ENCODE measurements around the gene UVSSA. TPM values are rescaled to one million over a fixed set of nuclear protein-coding genes. Genes with fewer than 3 reads are reported as not detected.
A peak's percentile ranks its signal among the peaks of the same experiment; 100 is the strongest.

UVSSA gene
- total and polyA plus RNA-seq, 7 donors = 1.8 to 18.7 (median 8.7) TPM

GRCh38 chr4:1377606-1378261 is 30.7 kb downstream of the UVSSA start:
- 93 to 94% methylated on average over 19 of the region's 19 CpGs for WGBS, 2 donors
- TF ChIP-seq CTCF (IDR thresholded peaks at IDR 0.05) (no peak), POLR2AphosphoS5 (IDR thresholded peaks at IDR 0.05) (no peak), POLR2A (IDR thresholded peaks at IDR 0.05) (no peak), EP300 (IDR thresholded peaks at IDR 0.05) (no peak)
- Histone ChIP-seq H3K36me3 (peaks cover 5 to 63% (median 12%) of the 10 kb centered on the region in 4 donors), H3K27ac (no peak overlapping the region), H3K9me3 (no peaks in the 10 kb centered on the region), H3K27me3 (no peaks in the 10 kb centered on the region), H3K4me3 (no peak overlapping the region), H3K4me1 (no peaks in the 10 kb centered on the region)
- intact Hi-C loops (cut with DNase I) = no loop called here
- DNase-seq = peak; percentile 61

GRCh38 chr4:1378559-1379231 is 31.7 kb downstream of the UVSSA start:
- no peak for TF ChIP-seq POLR2A (IDR thresholded peaks at IDR 0.05)
- TF ChIP-seq CTCF (IDR thresholded peaks at IDR 0.05) = no peak
- TF ChIP-seq POLR2AphosphoS5 (IDR thresholded peaks at IDR 0.05) = no peak
- no peak for TF ChIP-seq EP300 (IDR thresholded peaks at IDR 0.05)
- peak; percentile 62 for DNase-seq
- Histone ChIP-seq H3K4me1 (no peaks in the 10 kb centered on the region), H3K36me3 (peaks cover 5 to 58% (median 12%) of the 10 kb centered on the region in 4 donors), H3K27me3 (no peaks in the 10 kb centered on the region), H3K27ac (no peak overlapping the region), H3K9me3 (no peaks in the 10 kb centered on the region), H3K4me3 (no peak overlapping the region)
- intact Hi-C loops (cut with DNase I) = no loop called here
- 91% methylated on average over 30 of the region's 30 CpGs for WGBS, 2 donors

DNA sequence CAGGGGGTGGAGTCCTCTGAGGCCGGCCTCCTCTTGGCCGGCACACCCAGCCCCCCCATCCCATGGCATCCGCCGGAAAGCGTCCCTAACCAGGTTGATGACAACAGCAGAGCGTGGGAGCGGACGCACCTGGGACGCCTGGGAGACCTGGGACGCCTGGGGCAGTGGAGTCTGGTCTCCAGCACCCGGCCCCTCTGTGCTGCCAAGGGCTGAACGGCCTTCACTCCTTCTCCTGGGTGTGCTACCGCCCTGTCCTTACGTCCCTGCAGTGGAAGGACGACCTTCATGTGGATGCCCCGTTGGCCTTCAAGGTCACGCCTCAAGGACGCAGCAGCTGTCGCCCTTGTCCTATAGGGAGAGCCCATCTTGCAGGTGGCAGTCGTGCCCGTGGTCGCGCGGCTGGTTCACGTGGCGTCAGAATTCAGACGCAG is 32.4 kb downstream of the UVSSA start:
- DNase-seq = peak; percentile 37
- Histone ChIP-seq H3K27ac (no peak overlapping the region), H3K36me3 (peaks cover 8 to 61% (median 15%) of the 10 kb centered on the region in 4 donors), H3K4me3 (no peak overlapping the region), H3K9me3 (no peaks in the 10 kb centered on the region), H3K4me1 (no peaks in the 10 kb centered on the region), H3K27me3 (no peaks in the 10 kb centered on the region)
- WGBS, 2 donors = 86 to 89% methylated on average over 26 to 27 of the region's 27 CpGs
- intact Hi-C loops (cut with DNase I) = no loop called here
- TF ChIP-seq POLR2AphosphoS5 (IDR thresholded peaks at IDR 0.05) (no peak), CTCF (IDR thresholded peaks at IDR 0.05) (no peak), EP300 (IDR thresholded peaks at IDR 0.05) (no peak), POLR2A (IDR thresholded peaks at IDR 0.05) (no peak)

DNA sequence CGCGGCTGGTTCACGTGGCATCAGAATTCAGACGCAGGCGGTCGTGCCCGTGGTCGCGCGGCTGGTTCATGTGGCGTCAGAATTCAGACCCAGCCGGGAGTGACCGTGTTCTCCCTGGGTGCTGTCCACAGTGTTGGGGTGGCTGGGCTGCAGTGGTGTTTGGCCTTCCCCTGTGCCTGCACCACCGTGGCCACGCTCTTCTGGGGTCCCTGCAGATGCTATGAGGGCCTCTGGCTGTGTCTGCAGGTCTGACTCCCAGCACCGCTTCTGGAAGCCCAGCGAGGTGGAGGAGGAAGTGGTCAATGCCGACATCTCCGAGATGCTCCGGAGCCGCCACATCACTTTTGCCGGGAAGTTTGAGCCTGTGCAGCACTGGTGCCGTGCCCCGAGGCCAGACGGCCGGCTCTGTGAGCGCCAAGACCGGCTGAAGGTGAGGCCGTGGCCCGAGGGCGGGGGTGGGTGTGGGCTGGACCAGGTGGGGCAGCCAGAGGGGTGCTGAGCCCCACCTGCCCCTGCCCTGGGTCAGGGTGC is 32.9 kb downstream of the UVSSA start:
- Histone ChIP-seq H3K4me1 (no peaks in the 10 kb centered on the region), H3K27me3 (no peaks in the 10 kb centered on the region), H3K27ac (no peak overlapping the region), H3K9me3 (no peaks in the 10 kb centered on the region), H3K4me3 (no peak overlapping the region), H3K36me3 (peaks cover 8 to 61% (median 17%) of the 10 kb centered on the region in 4 donors)
- intact Hi-C loops (cut with DNase I) = no loop called here
- 87 to 90% methylated on average over 25 to 26 of the region's 31 CpGs for WGBS, 2 donors
- TF ChIP-seq POLR2AphosphoS5 (IDR thresholded peaks at IDR 0.05) (no peak), POLR2A (IDR thresholded peaks at IDR 0.05) (no peak), CTCF (IDR thresholded peaks at IDR 0.05) (no peak), EP300 (IDR thresholded peaks at IDR 0.05) (no peak)
- peak; percentile 56 for DNase-seq

Data from sigmoid colon (tissue), 7 donors.